Adrenal gland (tissue), 5 donors: ENCODE measurements around the gene XPO4.

Experiments used
- POLR2A ChIP-seq, 2 donors: fragments of 450-650 bp; IDR thresholded peaks; one replicate each; pipeline ENCODE4 v1.6.1; 2017; ENCODE audit warnings: antibody characterized with exemption in 2 of 2, mild to moderate bottlenecking in 2 of 2, moderate library complexity in 1 of 2
- TF ChIP-seq, protein P1 (sequence below), 6 experiments: fragments of 450-650 bp in 4 of 6; fragments of 200-600 bp in 2 of 6; sonication (generic) in 1 of 6; IDR thresholded peaks; 1 replicate in 5 of 6; 2 replicates in 1 of 6; pipeline versions ENCODE4 v1.5.1 to v1.8.0; 2016 to 2021; ENCODE audit warnings: antibody characterized with exemption in 6 of 6, mild to moderate bottlenecking in 2 of 6, moderate library complexity in 1 of 6
- donor health status: DM: no; HTN: no; CAD: no.

DNA sequence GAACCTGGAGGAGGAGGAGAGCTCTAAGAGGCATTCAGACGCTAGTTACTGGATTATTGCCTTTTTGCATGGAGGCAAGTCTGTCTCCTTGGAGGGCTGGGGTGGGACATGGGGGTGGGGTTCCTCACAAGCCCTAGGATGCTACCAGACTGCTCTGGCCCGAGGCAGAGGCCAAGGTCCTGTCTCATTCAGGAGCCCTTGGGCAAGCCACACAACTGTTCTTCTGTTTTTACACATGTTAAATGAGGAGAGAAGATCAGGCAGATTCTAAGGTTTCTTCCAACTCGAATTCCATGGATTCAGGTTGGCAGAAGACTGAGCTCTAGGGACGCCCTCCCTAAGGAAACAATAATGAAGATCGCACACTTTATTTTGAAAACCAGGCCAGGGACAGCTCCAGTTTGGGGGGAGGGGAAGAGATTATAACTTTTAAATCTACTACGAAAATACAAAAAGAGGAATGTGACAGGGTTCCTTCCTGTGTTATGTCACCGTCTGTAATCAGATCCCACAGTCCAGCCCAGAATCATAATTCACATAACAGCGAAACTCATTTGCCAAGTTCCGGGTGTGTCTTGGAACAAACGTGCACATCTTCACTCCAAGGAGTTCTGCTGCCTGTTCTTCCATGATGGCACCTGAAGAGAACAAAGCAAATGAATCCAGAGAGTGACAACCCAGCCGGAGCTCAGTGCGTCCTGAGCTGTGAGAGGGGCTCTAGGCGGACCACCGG lies 173.8 kb downstream of the XPO4 start:
- no peak for TF ChIP-seq POLR2A (IDR thresholded peaks at IDR 0.05)
- TF ChIP-seq, protein P1, sequence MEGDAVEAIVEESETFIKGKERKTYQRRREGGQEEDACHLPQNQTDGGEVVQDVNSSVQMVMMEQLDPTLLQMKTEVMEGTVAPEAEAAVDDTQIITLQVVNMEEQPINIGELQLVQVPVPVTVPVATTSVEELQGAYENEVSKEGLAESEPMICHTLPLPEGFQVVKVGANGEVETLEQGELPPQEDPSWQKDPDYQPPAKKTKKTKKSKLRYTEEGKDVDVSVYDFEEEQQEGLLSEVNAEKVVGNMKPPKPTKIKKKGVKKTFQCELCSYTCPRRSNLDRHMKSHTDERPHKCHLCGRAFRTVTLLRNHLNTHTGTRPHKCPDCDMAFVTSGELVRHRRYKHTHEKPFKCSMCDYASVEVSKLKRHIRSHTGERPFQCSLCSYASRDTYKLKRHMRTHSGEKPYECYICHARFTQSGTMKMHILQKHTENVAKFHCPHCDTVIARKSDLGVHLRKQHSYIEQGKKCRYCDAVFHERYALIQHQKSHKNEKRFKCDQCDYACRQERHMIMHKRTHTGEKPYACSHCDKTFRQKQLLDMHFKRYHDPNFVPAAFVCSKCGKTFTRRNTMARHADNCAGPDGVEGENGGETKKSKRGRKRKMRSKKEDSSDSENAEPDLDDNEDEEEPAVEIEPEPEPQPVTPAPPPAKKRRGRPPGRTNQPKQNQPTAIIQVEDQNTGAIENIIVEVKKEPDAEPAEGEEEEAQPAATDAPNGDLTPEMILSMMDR (IDR thresholded peaks at IDR 0.05) = no peak
